ENCODE data around the gene ORM1.
"Not testable (repeated sequence)": the region's sequence is repeated elsewhere in the genome, so short reads cannot be mapped to it uniquely, and the experiment has no call there.

Gene ORM1

GRCh38 chr9:114325684-114326254, 2.9 kb downstream of the ORM1 start:
- not testable (repeated sequence) for DNase-seq (ENCODE audit: low read depth)

GRCh38 chr9:114327749-114328148, 4.9 kb downstream of the ORM1 start:
- DNase-seq (ENCODE audit: low read depth) = no peak

- not testable (repeated sequence) for DNase-seq (ENCODE audit: low read depth)
Observed at GRCh38 chr9:114328357-114328820, 5.5 kb downstream of the ORM1 start.

GRCh38 chr9:114328937-114329624, 6.2 kb downstream of the ORM1 start:
- not testable (repeated sequence) for DNase-seq (ENCODE audit: low read depth)

GRCh38 chr9:114329625-114330022, 6.7 kb downstream of the ORM1 start, which contains the start of gene ORM2:
ORM2 (plus strand) TSS chr9:114329869; CDS start chr9:114329905, 36 bp downstream.
- not testable (repeated sequence) for DNase-seq (ENCODE audit: low read depth)

GRCh38 chr9:114330636-114331035, 7.7 kb downstream of the ORM1 start:
- no peak for DNase-seq (ENCODE audit: low read depth)

- not testable (repeated sequence) for DNase-seq (ENCODE audit: low read depth)
Observed at GRCh38 chr9:114331229-114332195, 8.6 kb downstream of the ORM1 start.

GRCh38 chr9:114332474-114333040, 9.7 kb downstream of the ORM1 start:
- DNase-seq (ENCODE audit: low read depth) = not testable (repeated sequence)

GRCh38 chr9:114333718-114334117, 10.8 kb downstream of the ORM1 start:
- DNase-seq (ENCODE audit: low read depth) = not testable (repeated sequence)

GRCh38 chr9:114334490-114334889, 11.6 kb downstream of the ORM1 start:
- no peak for DNase-seq (ENCODE audit: low read depth)

GRCh38 chr9:114335745-114336144, 12.8 kb downstream of the ORM1 start:
- no peak for DNase-seq (ENCODE audit: low read depth)

GRCh38 chr9:114336157-114336556, 13.3 kb downstream of the ORM1 start:
- no peak for DNase-seq (ENCODE audit: low read depth)

- no peak for DNase-seq (ENCODE audit: low read depth)
Observed at GRCh38 chr9:114336699-114337395, 13.9 kb downstream of the ORM1 start.

- no peak for DNase-seq (ENCODE audit: low read depth)
Observed at GRCh38 chr9:114338187-114338586, 15.3 kb downstream of the ORM1 start.

- peak; percentile 11 for DNase-seq (ENCODE audit: low read depth)
Observed at GRCh38 chr9:114339130-114339908, 16.4 kb downstream of the ORM1 start.

GRCh38 chr9:114341152-114341830, 18.4 kb downstream of the ORM1 start:
- DNase-seq (ENCODE audit: low read depth) = no peak

GRCh38 chr9:114341991-114342390, 19.1 kb downstream of the ORM1 start:
- DNase-seq (ENCODE audit: low read depth) = no peak

GRCh38 chr9:114342755-114343440, 20.0 kb downstream of the ORM1 start:
- no peak for DNase-seq (ENCODE audit: low read depth)

GRCh38 chr9:114343471-114344187, 20.7 kb downstream of the ORM1 start:
- DNase-seq (ENCODE audit: low read depth) = no peak
